Measurements from ENCODE around the gene RERG.

RERG gene

GRCh38 chr12:15208140-15208539 lies 13.1 kb downstream of the RERG start:
- no peak for FAIRE-seq
- TF ChIP-seq SPI1 (IDR thresholded peaks at IDR 0.05; ENCODE audit: low read depth, low read length) (no peak), POLR2AphosphoS5 (IDR thresholded peaks at IDR 0.05; ENCODE audit: low read depth, low read length) (no peak), POU2F2 (IDR thresholded peaks at IDR 0.05; ENCODE audit: low read depth, low read length) (no peak), PAX5 (IDR thresholded peaks at IDR 0.05; ENCODE audit: insufficient read depth, low read length, severe bottlenecking) (no peak), POLR2A (IDR thresholded peaks at IDR 0.05; ENCODE audit: low read depth, low read length) (no peak), TAF1 (IDR thresholded peaks at IDR 0.05; ENCODE audit: low read depth, low read length) (no peak)
- no peak for DNase-seq (ENCODE audit: insufficient read length, low spot score)

GRCh38 chr12:15206831-15207389 lies 14.3 kb downstream of the RERG start:
- no peak for DNase-seq (ENCODE audit: insufficient read length, low spot score)
- TF ChIP-seq TAF1 (IDR thresholded peaks at IDR 0.05; ENCODE audit: low read depth, low read length), result no peak
- no peak for TF ChIP-seq PAX5 (IDR thresholded peaks at IDR 0.05; ENCODE audit: insufficient read depth, low read length, severe bottlenecking)
- no peak for TF ChIP-seq SPI1 (IDR thresholded peaks at IDR 0.05; ENCODE audit: low read depth, low read length)
- no peak for TF ChIP-seq POLR2A (IDR thresholded peaks at IDR 0.05; ENCODE audit: low read depth, low read length)
- no peak for TF ChIP-seq POLR2AphosphoS5 (IDR thresholded peaks at IDR 0.05; ENCODE audit: low read depth, low read length)
- TF ChIP-seq POU2F2 (IDR thresholded peaks at IDR 0.05; ENCODE audit: low read depth, low read length), result no peak
- no peak for FAIRE-seq

GRCh38 chr12:15206338-15206737 lies 14.9 kb downstream of the RERG start:
- no peak for FAIRE-seq
- TF ChIP-seq PAX5 (IDR thresholded peaks at IDR 0.05; ENCODE audit: insufficient read depth, low read length, severe bottlenecking), result no peak
- TF ChIP-seq POU2F2 (IDR thresholded peaks at IDR 0.05; ENCODE audit: low read depth, low read length), result no peak
- TF ChIP-seq TAF1 (IDR thresholded peaks at IDR 0.05; ENCODE audit: low read depth, low read length), result no peak
- TF ChIP-seq POLR2A (IDR thresholded peaks at IDR 0.05; ENCODE audit: low read depth, low read length), result no peak
- no peak for TF ChIP-seq POLR2AphosphoS5 (IDR thresholded peaks at IDR 0.05; ENCODE audit: low read depth, low read length)
- TF ChIP-seq SPI1 (IDR thresholded peaks at IDR 0.05; ENCODE audit: low read depth, low read length), result no peak
- DNase-seq (ENCODE audit: insufficient read length, low spot score), result no peak

GRCh38 chr12:15205341-15206010 lies 15.7 kb downstream of the RERG start:
- no peak for TF ChIP-seq POLR2AphosphoS5 (IDR thresholded peaks at IDR 0.05; ENCODE audit: low read depth, low read length)
- no peak for TF ChIP-seq TAF1 (IDR thresholded peaks at IDR 0.05; ENCODE audit: low read depth, low read length)
- no peak for TF ChIP-seq PAX5 (IDR thresholded peaks at IDR 0.05; ENCODE audit: insufficient read depth, low read length, severe bottlenecking)
- no peak for TF ChIP-seq POLR2A (IDR thresholded peaks at IDR 0.05; ENCODE audit: low read depth, low read length)
- no peak for TF ChIP-seq SPI1 (IDR thresholded peaks at IDR 0.05; ENCODE audit: low read depth, low read length)
- no peak for TF ChIP-seq POU2F2 (IDR thresholded peaks at IDR 0.05; ENCODE audit: low read depth, low read length)
- no peak for FAIRE-seq
- DNase-seq (ENCODE audit: insufficient read length, low spot score), result no peak

- DNase-seq (ENCODE audit: insufficient read length, low spot score) (no peak), FAIRE-seq (no peak)
- TF ChIP-seq POLR2A (IDR thresholded peaks at IDR 0.05; ENCODE audit: low read depth, low read length), result no peak
- no peak for TF ChIP-seq POU2F2 (IDR thresholded peaks at IDR 0.05; ENCODE audit: low read depth, low read length)
- no peak for TF ChIP-seq POLR2AphosphoS5 (IDR thresholded peaks at IDR 0.05; ENCODE audit: low read depth, low read length)
- no peak for TF ChIP-seq TAF1 (IDR thresholded peaks at IDR 0.05; ENCODE audit: low read depth, low read length)
- TF ChIP-seq SPI1 (IDR thresholded peaks at IDR 0.05; ENCODE audit: low read depth, low read length), result no peak
- no peak for TF ChIP-seq PAX5 (IDR thresholded peaks at IDR 0.05; ENCODE audit: insufficient read depth, low read length, severe bottlenecking)
Measured at GRCh38 chr12:15201456-15201855, 19.8 kb downstream of the RERG start.

- no peak for DNase-seq (ENCODE audit: insufficient read length, low spot score)
- FAIRE-seq, result no peak
Measured at GRCh38 chr12:15201056-15201455, 20.2 kb downstream of the RERG start.

GRCh38 chr12:15200641-15201040 lies 20.6 kb downstream of the RERG start:
- DNase-seq (ENCODE audit: insufficient read length, low spot score) (no peak), FAIRE-seq (no peak)
- TF ChIP-seq PAX5 (IDR thresholded peaks at IDR 0.05; ENCODE audit: insufficient read depth, low read length, severe bottlenecking), result no peak
- no peak for TF ChIP-seq POLR2A (IDR thresholded peaks at IDR 0.05; ENCODE audit: low read depth, low read length)
- TF ChIP-seq POLR2AphosphoS5 (IDR thresholded peaks at IDR 0.05; ENCODE audit: low read depth, low read length), result no peak
- TF ChIP-seq SPI1 (IDR thresholded peaks at IDR 0.05; ENCODE audit: low read depth, low read length), result no peak
- TF ChIP-seq POU2F2 (IDR thresholded peaks at IDR 0.05; ENCODE audit: low read depth, low read length), result no peak
- TF ChIP-seq TAF1 (IDR thresholded peaks at IDR 0.05; ENCODE audit: low read depth, low read length), result no peak

More at GRCh38 chr12:15201056-15201455, 20.2 kb downstream of the RERG start:
- TF ChIP-seq POLR2AphosphoS5 (IDR thresholded peaks at IDR 0.05; ENCODE audit: low read depth, low read length) (no peak), TAF1 (IDR thresholded peaks at IDR 0.05; ENCODE audit: low read depth, low read length) (no peak), SPI1 (IDR thresholded peaks at IDR 0.05; ENCODE audit: low read depth, low read length) (no peak), PAX5 (IDR thresholded peaks at IDR 0.05; ENCODE audit: insufficient read depth, low read length, severe bottlenecking) (no peak), POU2F2 (IDR thresholded peaks at IDR 0.05; ENCODE audit: low read depth, low read length) (no peak), POLR2A (IDR thresholded peaks at IDR 0.05; ENCODE audit: low read depth, low read length) (no peak)

- DNase-seq (ENCODE audit: insufficient read length, low spot score), result no peak
- TF ChIP-seq POLR2AphosphoS5 (IDR thresholded peaks at IDR 0.05; ENCODE audit: low read depth, low read length) (no peak), PAX5 (IDR thresholded peaks at IDR 0.05; ENCODE audit: insufficient read depth, low read length, severe bottlenecking) (no peak), POLR2A (IDR thresholded peaks at IDR 0.05; ENCODE audit: low read depth, low read length) (no peak), TAF1 (IDR thresholded peaks at IDR 0.05; ENCODE audit: low read depth, low read length) (no peak), POU2F2 (IDR thresholded peaks at IDR 0.05; ENCODE audit: low read depth, low read length) (no peak), SPI1 (IDR thresholded peaks at IDR 0.05; ENCODE audit: low read depth, low read length) (no peak)
- no peak for FAIRE-seq
Measured at GRCh38 chr12:15199930-15200329, 21.3 kb downstream of the RERG start.

GRCh38 chr12:15196678-15197505 lies 24.3 kb downstream of the RERG start:
- no peak for FAIRE-seq
- no peak for DNase-seq (ENCODE audit: insufficient read length, low spot score)
- TF ChIP-seq SPI1 (IDR thresholded peaks at IDR 0.05; ENCODE audit: low read depth, low read length), result no peak
- no peak for TF ChIP-seq POLR2A (IDR thresholded peaks at IDR 0.05; ENCODE audit: low read depth, low read length)
- no peak for TF ChIP-seq TAF1 (IDR thresholded peaks at IDR 0.05; ENCODE audit: low read depth, low read length)
- no peak for TF ChIP-seq PAX5 (IDR thresholded peaks at IDR 0.05; ENCODE audit: insufficient read depth, low read length, severe bottlenecking)
- no peak for TF ChIP-seq POLR2AphosphoS5 (IDR thresholded peaks at IDR 0.05; ENCODE audit: low read depth, low read length)
- no peak for TF ChIP-seq POU2F2 (IDR thresholded peaks at IDR 0.05; ENCODE audit: low read depth, low read length)
